ENCODE data around the gene TMEM171.

Gene TMEM171

GRCh38 chr5:73151766-73152410 is 31.5 kb downstream of the TMEM171 start:
- in situ Hi-C loops (cut with MboI; ENCODE audit: low sequenced_read_pairs) = no loop called here

GRCh38 chr5:73152411-73153388 is 32.3 kb downstream of the TMEM171 start:
- in situ Hi-C loops (cut with MboI; ENCODE audit: low sequenced_read_pairs) = no loop called here

GRCh38 chr5:73153513-73153912 is 33.1 kb downstream of the TMEM171 start:
- in situ Hi-C loops (cut with MboI; ENCODE audit: low sequenced_read_pairs) = no loop called here

GRCh38 chr5:73154208-73155006 is 34.0 kb downstream of the TMEM171 start:
- in situ Hi-C loops (cut with MboI; ENCODE audit: low sequenced_read_pairs) = no loop called here

- in situ Hi-C loops (cut with MboI; ENCODE audit: low sequenced_read_pairs) = no loop called here
These were observed 35.2 kb downstream of the TMEM171 start for GRCh38 chr5:73155271-73156222.

- in situ Hi-C loops (cut with MboI; ENCODE audit: low sequenced_read_pairs) = no loop called here
These were observed 37.3 kb downstream of the TMEM171 start for GRCh38 chr5:73157414-73158303.

- in situ Hi-C loops (cut with MboI; ENCODE audit: low sequenced_read_pairs) = no loop called here
These were observed 37.9 kb downstream of the TMEM171 start for GRCh38 chr5:73158313-73158712.

- in situ Hi-C loops (cut with MboI; ENCODE audit: low sequenced_read_pairs) = no loop called here
These were observed 39.9 kb downstream of the TMEM171 start for GRCh38 chr5:73160239-73160671.

- in situ Hi-C loops (cut with MboI; ENCODE audit: low sequenced_read_pairs) = no loop called here
These were observed 50.1 kb downstream of the TMEM171 start for GRCh38 chr5:73170522-73170921.

GRCh38 chr5:73171495-73171894 is 51.1 kb downstream of the TMEM171 start:
- in situ Hi-C loops (cut with MboI; ENCODE audit: low sequenced_read_pairs) = no loop called here

GRCh38 chr5:73172951-73173350 is 52.6 kb downstream of the TMEM171 start, which contains the start of gene TMEM174:
Gene TMEM174 (plus strand): TSS chr5:73173193. CDS start chr5:73173244, 51 bp downstream.
- in situ Hi-C loops (cut with MboI; ENCODE audit: low sequenced_read_pairs) = no loop called here

- in situ Hi-C loops (cut with MboI; ENCODE audit: low sequenced_read_pairs) = no loop called here
These were observed 53.9 kb downstream of the TMEM171 start for GRCh38 chr5:73174100-73174815.

- in situ Hi-C loops (cut with MboI; ENCODE audit: low sequenced_read_pairs) = no loop called here
These were observed 55.9 kb downstream of the TMEM171 start for GRCh38 chr5:73176250-73176649.

GRCh38 chr5:73178265-73178664 is 57.9 kb downstream of the TMEM171 start:
- in situ Hi-C loops (cut with MboI; ENCODE audit: low sequenced_read_pairs) = no loop called here

GRCh38 chr5:73179730-73180129 is 59.4 kb downstream of the TMEM171 start:
- in situ Hi-C loops (cut with MboI; ENCODE audit: low sequenced_read_pairs) = no loop called here

GRCh38 chr5:73180566-73180965 is 60.2 kb downstream of the TMEM171 start:
- in situ Hi-C loops (cut with MboI; ENCODE audit: low sequenced_read_pairs) = no loop called here

Data from hTERT RPE-1 (cell line).